ENCODE measurements around the gene MAPK8IP2. TPM values are rescaled to one million over a fixed set of nuclear protein-coding genes. Genes with fewer than 3 reads are reported as not detected.
"Not testable (repeated sequence)": the region's sequence is repeated elsewhere in the genome, so short reads cannot be mapped to it uniquely, and the experiment has no call there.

The MAPK8IP2 gene
- total and polyA plus RNA-seq, 10 of the 15 experiments (the other 5 are each of a cell fraction or from before 2014, with no cell fraction given): 0.01 to 0.13 (median 0.06) TPM; not detected in 4

DNA sequence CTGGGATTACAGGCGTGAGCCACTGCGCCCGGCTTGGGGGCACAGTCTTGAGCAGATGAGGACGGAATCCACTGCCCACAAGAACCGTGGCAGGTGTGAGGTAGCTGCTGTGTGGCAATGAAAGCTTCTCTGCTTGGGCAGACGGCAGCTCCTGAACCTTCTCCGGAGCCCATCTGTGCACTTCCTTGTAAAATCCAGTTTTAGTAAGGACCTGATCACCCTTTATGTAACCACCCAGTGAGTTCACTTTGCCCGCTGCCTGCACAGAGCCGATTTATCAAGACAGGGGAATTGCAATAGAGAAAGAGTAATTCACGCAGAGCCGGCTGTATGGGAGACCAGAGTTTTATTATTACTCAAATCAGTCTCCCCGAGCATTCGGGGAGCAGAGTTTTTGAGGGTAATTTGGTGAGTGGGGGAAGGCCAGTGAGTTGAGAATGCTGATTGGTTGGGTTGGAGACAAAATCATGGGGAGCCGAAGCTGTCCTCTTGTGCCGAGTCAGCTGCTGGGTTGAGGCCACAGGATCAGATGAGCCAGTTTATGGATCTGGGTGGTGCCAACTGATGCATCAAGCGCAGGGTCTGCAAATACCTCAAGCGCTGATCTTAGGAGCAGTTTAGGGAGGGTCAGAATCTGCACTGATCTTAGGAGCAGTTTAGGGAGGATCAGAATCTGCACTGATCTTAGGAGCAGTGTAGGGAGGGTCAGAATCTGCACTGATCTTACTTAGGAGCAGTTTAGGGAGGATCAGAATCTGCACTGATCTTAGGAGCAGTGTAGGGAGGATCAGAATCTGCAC, 42.6 kb downstream of the MAPK8IP2 start:
- DNase-seq (ENCODE audit: low read depth, low spot score); CTCF ChIA-PET: not testable (repeated sequence)

DNA sequence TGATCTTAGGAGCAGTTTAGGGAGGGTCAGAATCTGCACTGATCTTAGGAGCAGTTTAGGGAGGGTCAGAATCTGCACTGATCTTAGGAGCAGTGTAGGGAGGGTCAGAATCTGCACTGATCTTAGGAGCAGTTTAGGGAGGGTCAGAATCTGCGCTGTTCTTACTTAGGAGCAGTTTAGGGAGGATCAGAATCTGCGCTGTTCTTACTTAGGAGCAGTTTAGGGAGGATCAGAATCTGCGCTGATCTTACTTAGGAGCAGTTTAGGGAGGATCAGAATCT, 43.2 kb downstream of the MAPK8IP2 start:
- DNase-seq (ENCODE audit: low read depth, low spot score); intact Hi-C loops (cut with micrococcal nuclease; ENCODE audit: unreplicated experiment); H3K79me2 ChIP-seq (ENCODE audit: control insufficient read depth, insufficient read depth, low read length); H3K9me3 ChIP-seq (replicated peaks; ENCODE audit: control insufficient read depth, insufficient read depth, low read length); H3K9ac ChIP-seq (ENCODE audit: control insufficient read depth, insufficient read depth, low read length); H3K36me3 ChIP-seq (ENCODE audit: control insufficient read depth in 2 of 2, insufficient read depth in 2 of 2, low read length in 1 of 2); H3K4me1 ChIP-seq (ENCODE audit: control insufficient read depth, insufficient read depth, low read length); H2AFZ ChIP-seq (ENCODE audit: control insufficient read depth, low read depth, low read length); H3K4me2 ChIP-seq (ENCODE audit: control insufficient read depth, insufficient read depth); in situ Hi-C loops (cut with MboI); CTCF ChIA-PET; ATAC-seq; RAD21 ChIA-PET (ENCODE audit: unreplicated experiment); POLR2A ChIA-PET; H3K27ac ChIP-seq (ENCODE audit: control insufficient read depth, insufficient read depth); H3K4me3 ChIP-seq; BruUV-seq (replicated peaks); H4K20me1 ChIP-seq (ENCODE audit: control insufficient read depth, insufficient read depth); SMC1A ChIA-PET (ENCODE audit: uncharacterized antibody, unreplicated experiment): not testable (repeated sequence)
- FAIRE-seq: peak; percentile 68
- H3K27me3 ChIP-seq (replicated peaks in 1 of 2; ENCODE audit: control insufficient read depth in 2 of 2, insufficient read depth in 2 of 2, low read length in 1 of 2): peaks cover 3 to 15% of the 10 kb centered on the region in 2 experiments; a peak in 1 of 4 replicates
- 11% methylated on average over 3 of the region's 3 CpGs for WGBS (ENCODE audit: insufficient coverage, insufficient replicate concordance, low lambda C conversion rate, missing lambda C conversion rate)

More for the DNA sequence above, 42.6 kb downstream of the MAPK8IP2 start:
- RAD21 ChIA-PET (ENCODE audit: unreplicated experiment); H3K4me3 ChIP-seq; H2AFZ ChIP-seq (ENCODE audit: control insufficient read depth, low read depth, low read length); BruUV-seq (replicated peaks); ATAC-seq; POLR2A ChIA-PET; H4K20me1 ChIP-seq (ENCODE audit: control insufficient read depth, insufficient read depth); H3K27ac ChIP-seq (ENCODE audit: control insufficient read depth, insufficient read depth); intact Hi-C loops (cut with micrococcal nuclease; ENCODE audit: unreplicated experiment); H3K4me2 ChIP-seq (ENCODE audit: control insufficient read depth, insufficient read depth); H3K36me3 ChIP-seq (ENCODE audit: control insufficient read depth in 2 of 2, insufficient read depth in 2 of 2, low read length in 1 of 2); H3K79me2 ChIP-seq (ENCODE audit: control insufficient read depth, insufficient read depth, low read length); in situ Hi-C loops (cut with MboI); SMC1A ChIA-PET (ENCODE audit: uncharacterized antibody, unreplicated experiment); H3K9ac ChIP-seq (ENCODE audit: control insufficient read depth, insufficient read depth, low read length); FAIRE-seq; H3K4me1 ChIP-seq (ENCODE audit: control insufficient read depth, insufficient read depth, low read length); H3K9me3 ChIP-seq (replicated peaks; ENCODE audit: control insufficient read depth, insufficient read depth, low read length): not testable (repeated sequence)
- 48% methylated on average over 13 of the region's 17 CpGs for WGBS (ENCODE audit: insufficient coverage, insufficient replicate concordance, low lambda C conversion rate, missing lambda C conversion rate)
- H3K27me3 ChIP-seq (replicated peaks in 1 of 2; ENCODE audit: control insufficient read depth in 2 of 2, insufficient read depth in 2 of 2, low read length in 1 of 2): peaks cover 3 to 15% of the 10 kb centered on the region in 2 experiments; a peak in 1 of 4 replicates
